NCI-H748 treated with DMSO at 0.1 percent for 48 hours (cell line): ENCODE results near the gene DNAJB12.
A peak's percentile ranks its signal among the peaks of the same experiment; 100 is the strongest.
"Not testable (repeated sequence)": the region's sequence is repeated elsewhere in the genome, so short reads cannot be mapped to it uniquely, and the experiment has no call there.

ENCODE experiments used
- DNase-seq: peaks from one replicate; lab custom pipeline; 2025; lab: John Stamatoyannopoulos, UW

Gene DNAJB12

GRCh38 chr10:72353028-72353964 lies 1.4 kb downstream of the DNAJB12 start:
- peak; percentile 24 for DNase-seq

- no peak for DNase-seq
Observed at GRCh38 chr10:72351479-72351878, 3.2 kb downstream of the DNAJB12 start.

DNA sequence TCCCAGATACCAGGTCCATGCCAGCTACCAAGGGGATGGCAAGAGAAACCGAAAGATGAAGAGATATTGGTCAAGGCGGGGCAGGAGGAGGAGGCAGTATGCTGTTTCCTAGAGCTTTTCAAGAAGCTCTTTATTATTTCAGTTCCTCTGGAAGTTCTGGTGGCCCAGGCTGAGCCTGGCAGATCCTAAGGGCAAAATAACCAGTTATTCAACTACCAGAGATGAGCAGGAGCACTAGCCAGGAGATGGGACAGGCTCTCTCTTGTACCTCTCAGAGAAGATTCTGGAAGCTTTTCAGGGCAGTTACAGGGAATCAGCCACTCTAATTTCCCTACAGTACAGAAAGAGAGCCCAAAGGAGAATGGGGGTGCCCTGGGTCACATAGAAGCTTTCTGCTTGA lies 5.3 kb downstream of the DNAJB12 start:
- no peak for DNase-seq

DNA sequence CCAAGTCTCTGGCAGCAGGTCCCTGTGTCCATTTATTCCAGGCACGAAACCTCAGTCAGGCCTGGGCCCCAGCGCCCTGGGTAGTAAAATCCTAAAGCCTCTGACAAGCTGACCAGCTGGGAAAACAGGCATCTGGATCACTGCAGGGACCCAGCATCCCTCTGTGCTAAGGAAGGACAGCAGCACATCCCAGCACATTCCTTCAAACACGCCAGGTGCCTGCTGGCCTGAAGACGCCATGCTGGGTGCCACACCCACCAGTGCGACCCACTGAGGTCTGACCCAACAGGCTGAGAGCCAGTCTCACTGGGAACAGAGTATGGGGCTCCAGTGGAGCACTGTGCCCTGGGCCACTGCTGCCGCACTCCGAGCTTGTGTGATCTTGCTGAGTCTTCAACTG lies 6.4 kb downstream of the DNAJB12 start:
- DNase-seq: no peak

DNA sequence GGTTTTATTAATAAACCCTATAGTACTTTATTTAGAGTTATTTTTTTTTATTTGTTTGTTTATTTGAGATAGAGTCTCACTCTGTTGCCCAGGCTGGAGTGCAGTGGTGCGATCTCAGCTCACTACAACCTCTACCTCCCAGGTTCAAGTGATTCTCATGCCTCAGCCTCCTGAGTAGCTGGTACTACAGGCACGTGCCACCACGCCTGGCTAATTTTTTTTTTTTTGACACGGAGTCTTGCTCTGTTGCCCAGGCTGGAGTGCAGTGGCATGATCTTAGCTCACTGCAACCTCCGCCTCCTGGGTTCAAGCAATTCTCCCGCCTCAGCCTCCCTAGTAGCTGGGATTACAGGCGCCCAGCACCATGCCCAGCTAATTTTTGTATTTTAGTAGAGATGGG lies 8.6 kb downstream of the DNAJB12 start:
- not testable (repeated sequence) for DNase-seq

DNA sequence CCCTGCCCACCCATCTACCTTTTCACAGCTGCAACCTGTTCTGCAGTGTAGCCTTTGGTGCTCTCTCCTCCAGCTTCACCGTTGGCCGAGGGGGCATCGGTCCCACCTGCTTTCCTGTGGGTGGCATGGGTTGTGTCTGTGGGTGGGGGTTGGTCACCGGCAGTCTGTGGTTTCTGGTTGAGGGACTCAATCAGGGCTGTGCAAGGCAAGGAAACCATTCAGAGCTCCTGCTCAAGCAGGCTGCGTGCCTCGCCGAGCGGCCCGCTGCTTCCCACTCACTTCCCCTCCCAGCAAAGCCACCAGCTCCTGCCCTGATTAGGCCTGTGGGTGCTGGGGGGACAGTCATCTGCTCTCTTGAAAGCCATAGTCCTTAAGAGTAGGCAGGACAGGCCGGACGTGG lies 9.8 kb downstream of the DNAJB12 start:
- no peak for DNase-seq

DNA sequence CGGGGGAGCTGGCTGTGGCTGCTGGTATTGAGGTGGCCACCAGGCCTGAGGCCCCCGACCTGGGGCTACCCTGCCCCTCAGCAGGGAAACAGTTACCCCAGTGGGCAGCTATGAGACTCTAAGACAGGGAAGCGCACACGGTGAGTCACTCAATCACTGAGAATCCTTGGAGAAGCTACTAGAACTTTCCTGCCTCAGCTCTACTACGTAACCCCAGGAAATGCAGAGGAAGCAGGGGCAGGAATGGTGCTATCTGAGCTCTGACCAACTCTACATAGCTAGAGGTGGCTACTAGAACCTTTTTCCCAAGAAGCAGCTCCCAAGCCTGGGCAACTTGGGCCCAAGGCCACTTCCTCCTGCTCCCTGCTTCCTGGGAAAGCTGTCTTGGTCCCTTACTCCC lies 11.8 kb downstream of the DNAJB12 start:
- DNase-seq: no peak

DNA sequence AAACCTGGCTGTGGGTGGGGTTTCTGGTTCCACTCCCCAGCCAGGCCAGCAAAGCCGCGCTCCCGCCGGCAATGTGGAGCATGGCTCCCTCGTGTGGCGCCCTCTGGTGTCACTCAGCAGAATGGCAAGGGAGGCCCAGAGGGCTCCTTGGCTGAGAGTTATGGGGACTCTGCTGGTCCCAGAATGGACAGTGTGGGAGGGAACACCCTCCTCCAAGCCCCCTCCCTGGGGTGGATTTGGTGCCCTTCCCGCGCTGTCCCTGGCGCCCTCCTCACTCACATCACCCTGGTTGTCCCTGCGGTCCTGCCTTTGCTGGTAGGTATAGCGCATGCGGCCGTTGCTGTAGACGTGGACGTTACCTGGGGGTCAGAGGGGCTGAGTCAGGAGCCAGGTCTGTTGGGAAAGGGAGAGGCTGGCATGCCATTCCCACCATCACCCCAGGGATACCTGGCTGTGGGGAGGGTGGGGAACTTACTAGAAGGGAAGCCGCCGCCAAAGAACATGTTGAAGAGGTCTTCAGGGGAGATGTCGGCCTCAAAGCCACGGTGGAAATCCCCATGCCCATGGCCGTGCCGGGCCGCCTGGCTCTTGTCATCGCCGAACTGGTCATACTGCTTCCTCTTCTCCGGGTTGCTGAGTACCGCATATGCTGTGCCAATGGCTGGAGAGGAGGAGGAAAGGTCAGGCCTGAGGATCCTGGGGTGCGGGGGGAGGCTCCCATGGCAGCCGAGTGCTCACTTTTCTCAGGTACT lies 14.0 kb downstream of the DNAJB12 start:
- peak; percentile 3 for DNase-seq

DNA sequence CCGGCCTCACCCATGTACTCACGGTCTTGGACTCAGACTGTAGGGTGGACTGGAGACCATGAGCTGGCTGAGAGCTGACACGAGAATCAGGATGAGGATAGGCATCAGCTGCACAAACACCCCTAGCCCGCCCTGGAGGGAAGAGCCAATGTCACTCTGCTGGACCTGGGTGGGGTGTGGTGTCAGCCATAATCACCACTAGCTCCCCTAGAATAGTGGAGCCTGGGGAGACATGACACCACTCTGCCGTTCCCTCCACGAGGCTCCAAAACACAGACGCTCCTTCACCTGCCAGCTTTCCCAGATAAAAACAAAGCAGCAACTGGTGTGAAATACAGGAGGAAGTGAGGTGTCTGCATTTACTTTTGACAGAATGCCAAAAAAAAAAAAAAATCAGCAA lies 16.5 kb downstream of the DNAJB12 start:
- no peak for DNase-seq

DNA sequence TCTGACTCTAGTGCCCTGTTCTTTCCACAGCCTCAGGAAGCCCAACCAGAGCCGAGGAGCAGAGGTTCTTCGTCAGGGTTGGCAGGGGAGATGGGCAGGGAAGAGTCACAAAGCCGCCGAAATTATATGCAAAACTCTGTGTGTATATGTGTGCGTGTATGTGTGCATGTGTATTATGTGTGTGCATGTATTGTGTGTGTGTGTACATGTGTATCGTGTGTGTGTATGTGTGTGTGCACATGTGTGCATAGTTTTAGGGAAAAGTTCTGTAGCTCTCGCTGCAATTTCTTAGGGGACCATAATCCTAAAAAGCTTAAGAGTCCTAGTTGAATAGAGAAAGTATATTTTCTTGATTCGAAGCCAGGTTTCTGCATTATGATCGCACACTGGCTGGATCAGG lies 17.0 kb downstream of the DNAJB12 start:
- DNase-seq: no peak

DNA sequence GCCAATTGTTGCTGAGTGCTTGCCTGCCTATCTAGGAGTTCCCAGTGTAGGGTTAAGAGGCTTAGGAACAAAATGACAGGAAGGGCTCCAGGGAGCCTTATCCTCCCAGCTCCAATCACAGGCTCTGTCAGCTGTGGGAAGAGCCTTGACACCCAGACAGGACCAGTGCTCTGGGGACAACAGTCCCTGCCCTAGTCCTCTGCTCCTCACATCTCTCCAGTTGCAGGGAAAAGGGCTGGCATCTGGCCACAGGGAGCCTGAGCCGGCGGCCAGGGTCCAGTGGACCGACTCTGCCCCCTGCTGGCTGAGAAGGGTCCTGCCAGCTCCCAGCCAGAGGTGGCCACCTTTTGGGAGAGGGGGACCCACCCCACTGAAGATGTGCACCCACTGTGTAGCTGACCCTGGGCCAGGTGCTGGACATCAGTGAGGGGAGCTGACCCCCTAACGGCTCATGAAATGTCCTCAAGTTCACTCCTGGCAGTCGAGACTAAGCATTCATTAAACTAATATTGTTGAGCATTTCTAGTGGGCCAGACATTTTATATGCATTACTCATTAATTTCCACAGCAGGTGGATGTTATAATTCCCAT lies 17.6 kb downstream of the DNAJB12 start:
- peak; percentile 42 for DNase-seq

DNA sequence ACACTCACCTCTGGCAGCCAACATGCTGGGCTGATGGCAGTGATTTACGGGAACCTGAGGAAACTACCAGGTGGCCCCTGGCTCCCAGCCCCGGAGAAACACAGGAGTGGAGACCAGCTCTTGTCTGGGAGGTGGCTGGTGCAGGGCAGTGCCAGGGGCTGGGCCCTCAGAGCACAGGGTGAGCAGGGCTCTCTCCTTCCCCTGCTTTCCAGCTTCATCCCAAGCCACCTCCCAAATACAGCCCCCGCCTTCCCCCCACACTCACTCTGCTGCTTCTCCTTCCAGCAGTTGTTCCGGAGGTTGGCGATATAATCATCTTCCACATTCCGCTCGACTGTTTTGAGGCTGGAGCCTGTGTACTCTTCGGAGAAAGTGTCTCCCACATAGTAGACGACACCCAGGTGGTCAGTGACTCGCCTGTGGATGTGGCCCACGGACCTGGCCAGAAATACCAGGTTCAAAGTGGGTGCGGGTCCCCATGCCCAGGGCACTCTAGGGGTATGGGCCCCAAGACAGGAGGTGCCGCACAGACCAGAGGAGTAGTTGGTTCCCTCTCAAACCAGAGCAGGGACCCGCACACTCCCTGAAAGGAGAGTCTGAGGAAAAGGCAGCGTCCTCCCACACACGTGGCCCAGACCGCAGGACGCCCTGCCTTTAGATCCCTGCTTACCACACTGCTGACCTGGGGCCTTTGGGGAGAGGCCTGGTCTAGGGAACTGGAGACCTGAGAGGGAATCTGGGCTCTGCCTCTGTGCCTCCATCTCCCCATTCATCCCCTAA lies 18.3 kb downstream of the DNAJB12 start:
- DNase-seq: no peak

DNA sequence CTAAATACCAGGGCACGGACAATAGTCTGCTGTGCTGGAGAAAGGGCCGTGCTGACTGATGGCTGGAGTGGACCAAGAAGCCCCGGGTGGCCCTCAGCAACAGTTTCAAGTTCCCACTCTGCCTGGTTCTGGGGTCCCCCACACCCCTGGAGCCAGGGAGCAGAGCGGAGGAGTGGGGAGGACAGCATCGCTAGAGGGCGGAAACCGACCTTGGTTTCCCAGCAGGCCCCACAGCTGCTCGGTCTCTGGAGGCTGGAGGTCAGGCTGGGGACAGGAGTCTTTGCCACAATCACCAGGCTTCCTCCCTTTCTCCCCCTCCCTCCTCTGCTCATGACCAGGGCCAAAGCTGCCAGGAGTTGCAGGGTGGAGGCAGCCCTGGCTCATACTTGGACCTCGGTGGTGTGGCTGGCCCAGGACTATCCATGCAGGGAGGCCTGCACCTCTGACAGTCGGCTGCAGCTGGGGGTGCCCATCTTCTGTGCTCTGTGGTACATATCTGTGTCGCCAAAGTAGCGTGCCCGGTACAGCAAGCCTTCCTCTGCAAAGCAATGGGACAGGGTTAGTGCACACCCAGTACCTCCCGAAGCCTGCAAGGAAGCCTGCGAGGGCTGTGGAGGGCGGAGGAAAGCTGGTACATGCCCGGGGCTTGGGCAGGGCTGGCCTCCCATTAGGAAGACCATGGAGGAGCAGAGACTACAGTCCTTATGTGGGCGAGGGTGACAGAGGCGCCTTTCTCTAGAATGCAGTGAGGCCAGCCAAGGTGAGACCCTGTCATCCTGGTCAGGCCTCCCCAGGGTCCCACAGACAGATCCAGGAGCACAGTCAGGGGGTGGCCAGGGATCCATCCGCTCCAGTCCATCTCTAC lies 19.1 kb downstream of the DNAJB12 start:
- no peak for DNase-seq

DNA sequence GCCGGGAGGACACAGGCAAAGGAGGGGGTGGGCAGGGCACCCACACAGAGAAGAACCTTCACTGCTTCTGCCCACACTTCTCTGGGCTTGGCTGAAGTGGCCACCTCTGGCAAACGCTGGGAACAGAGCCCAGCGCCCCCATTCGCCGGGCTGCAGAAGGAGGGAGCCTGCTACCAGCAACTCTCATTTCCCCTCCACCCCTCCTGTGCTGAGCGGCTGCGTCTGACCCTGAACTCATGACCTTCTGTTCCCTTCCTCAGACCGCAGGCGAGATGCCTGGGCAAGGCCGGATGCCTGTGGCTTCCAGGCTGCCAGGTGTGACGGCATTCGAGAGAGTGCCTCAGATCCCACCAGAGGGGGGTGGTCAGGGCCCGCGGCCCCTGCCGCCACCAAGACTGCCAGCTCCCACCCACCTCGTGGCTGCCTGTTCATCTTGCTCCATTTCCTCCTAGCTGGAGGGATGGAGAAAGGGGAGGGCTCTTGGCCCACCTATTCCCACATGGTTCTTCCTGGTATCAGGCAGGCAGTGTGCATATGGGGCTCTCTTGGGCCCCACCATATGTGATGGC lies 19.8 kb downstream of the DNAJB12 start:
- no peak for DNase-seq

DNA sequence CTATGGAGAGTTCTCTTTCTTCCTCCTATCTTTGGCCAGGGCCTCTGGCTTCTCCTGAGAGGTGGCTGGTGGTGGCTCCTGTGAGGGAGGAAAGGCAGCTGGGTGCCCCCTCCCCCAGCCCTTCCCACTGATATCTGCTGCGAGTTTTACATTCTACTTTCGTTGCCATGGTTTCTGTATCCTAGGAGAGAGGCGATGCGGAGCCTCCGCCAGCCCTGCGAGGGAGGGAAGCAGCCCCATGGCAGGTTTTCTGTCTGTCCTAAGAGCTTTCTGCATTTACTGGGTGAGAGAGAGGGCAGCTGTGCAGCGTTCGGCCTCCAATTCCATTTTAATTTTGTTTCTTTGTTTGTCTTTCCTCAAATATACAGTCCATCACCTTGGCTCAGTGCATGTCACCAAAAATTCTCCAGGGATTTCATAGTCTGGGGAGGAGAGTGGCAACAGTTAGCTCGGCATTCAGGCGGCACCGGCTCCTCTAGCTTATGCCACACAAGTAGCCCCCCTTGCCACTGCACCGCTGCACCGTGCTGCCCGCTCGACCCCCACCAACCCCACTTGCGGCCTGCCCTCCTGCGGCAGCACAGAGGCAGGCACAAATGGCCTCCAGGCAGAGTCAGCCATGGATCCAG lies 20.4 kb downstream of the DNAJB12 start:
- DNase-seq: peak; percentile 79

- DNase-seq: no peak
Observed at GRCh38 chr10:72333112-72334015, 21.4 kb downstream of the DNAJB12 start.

GRCh38 chr10:72332423-72333111 lies 22.2 kb downstream of the DNAJB12 start:
- no peak for DNase-seq

DNA sequence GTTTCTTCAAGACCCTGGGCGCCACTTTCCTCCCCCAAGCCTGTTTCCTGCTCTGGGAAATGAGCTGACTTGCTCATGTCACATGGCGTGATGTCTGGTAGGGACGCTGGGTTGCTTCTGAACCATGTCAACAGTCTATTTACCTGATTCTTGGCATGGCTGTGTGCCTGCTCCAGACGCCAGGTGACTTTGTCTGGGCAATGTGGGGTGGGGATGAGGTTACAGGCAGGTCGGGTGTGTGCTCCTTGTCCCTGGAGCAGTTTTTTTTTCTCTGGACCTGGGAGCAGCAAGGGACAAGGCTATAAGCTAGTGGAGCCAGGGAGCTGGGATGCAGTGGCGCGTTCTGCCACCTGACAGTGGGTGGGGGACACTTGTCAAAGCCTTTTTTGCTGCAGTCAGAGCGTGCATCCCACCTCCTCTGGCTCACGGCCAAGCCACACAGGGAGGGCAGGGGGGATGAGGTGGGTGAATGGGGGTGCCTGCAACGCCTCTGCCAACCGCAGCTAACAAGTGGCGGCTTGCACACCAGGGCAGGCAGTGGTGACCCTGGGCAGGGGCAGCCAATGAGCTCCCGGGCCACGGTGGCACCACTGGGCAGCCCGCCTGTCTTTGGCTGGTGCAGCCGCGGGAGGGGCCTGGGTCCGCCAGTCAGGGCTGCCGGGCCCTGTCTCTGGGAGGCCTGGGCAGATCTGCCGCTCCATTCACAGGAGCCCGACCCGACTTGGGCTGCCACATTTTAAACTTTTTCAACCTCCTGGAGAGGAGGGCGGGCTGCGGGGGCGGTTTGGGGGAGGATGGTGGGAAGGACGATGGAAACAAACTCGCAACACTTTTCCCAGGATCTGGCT lies 22.9 kb downstream of the DNAJB12 start:
- DNase-seq: peak; percentile 74
